Astrocyte (in vitro differentiated cells and primary cell): ENCODE measurements around the gene LSM4. TPM values are rescaled to one million over a fixed set of nuclear protein-coding genes. Genes with fewer than 3 reads are reported as not detected.

Experiments
- DNase-seq: peaks from one replicate; pipeline ENCODE4 v3.0.0-alpha.2; 2010; ENCODE audit warnings: low read depth
- FAIRE-seq: peaks from 2 replicates; lab custom pipeline; 2011; peaks lifted over from hg19 to GRCh38; lab: Jason Lieb, UNC
- H2AFZ ChIP-seq: 2 replicates; pipeline ENCODE4 v1.6.0; 2012; ENCODE audit warnings: low read depth, low read length, inconsistent platforms
- H3K27ac ChIP-seq: 2 replicates; pipeline ENCODE4 v1.5.1; 2011; ENCODE audit warnings: low read depth, low read length, inconsistent platforms
- H3K27me3 ChIP-seq: 2 replicates; pipeline ENCODE4 v1.6.0; 2011; ENCODE audit warnings: low read length, inconsistent platforms; ENCODE audit not compliant: insufficient read depth
- H3K36me3 ChIP-seq: 2 replicates; pipeline ENCODE4 v1.5.1; 2011; ENCODE audit warnings: low read length, inconsistent platforms; ENCODE audit not compliant: insufficient read depth
- H3K4me1 ChIP-seq: 2 replicates; pipeline ENCODE4 v1.5.1; 2011; ENCODE audit warnings: low read length, inconsistent platforms; ENCODE audit not compliant: insufficient read depth
- H3K4me2 ChIP-seq: 2 replicates; pipeline ENCODE4 v1.6.0; 2012; ENCODE audit warnings: low read length, inconsistent platforms
- H3K4me3 ChIP-seq: 2 replicates; pipeline ENCODE4 v1.5.1; 2011; ENCODE audit warnings: low read depth, mild to moderate bottlenecking, low read length, inconsistent platforms; ENCODE audit not compliant: insufficient read depth
- H3K79me2 ChIP-seq: 2 replicates; pipeline ENCODE4 v1.6.0; 2012; ENCODE audit warnings: mild to moderate bottlenecking, low read length, inconsistent platforms; ENCODE audit not compliant: insufficient read depth
- H3K9ac ChIP-seq: 2 replicates; pipeline ENCODE4 v1.6.0; 2012; ENCODE audit warnings: mild to moderate bottlenecking, low read length, inconsistent platforms
- H3K9me3 ChIP-seq: 2 replicates; pipeline ENCODE4 v1.5.1; 2012; ENCODE audit warnings: low read depth, mild to moderate bottlenecking, low read length, inconsistent platforms; ENCODE audit not compliant: insufficient read depth
- H4K20me1 ChIP-seq: 2 replicates; pipeline ENCODE4 v1.6.0; 2012; ENCODE audit warnings: low read length, inconsistent platforms; ENCODE audit not compliant: insufficient read depth
- H3K27ac Mint-ChIP-seq: one replicate; pipeline ENCODE4 v1.8.0; 2021; ENCODE audit warnings: mild to moderate bottlenecking, mixed read lengths; ENCODE audit not compliant: unreplicated experiment
- H3K27me3 Mint-ChIP-seq: one replicate; pipeline ENCODE4 v1.8.0; 2021; ENCODE audit warnings: low read depth, mixed read lengths; ENCODE audit not compliant: unreplicated experiment
- H3K36me3 Mint-ChIP-seq: one replicate; pipeline ENCODE4 v1.8.0; 2021; ENCODE audit warnings: low read depth, mixed read lengths; ENCODE audit not compliant: unreplicated experiment
- H3K4me1 Mint-ChIP-seq: one replicate; pipeline ENCODE4 v1.8.0; 2021; ENCODE audit warnings: low read depth, mixed read lengths; ENCODE audit not compliant: unreplicated experiment
- H3K4me3 Mint-ChIP-seq: one replicate; pipeline ENCODE4 v1.8.0; 2021; ENCODE audit warnings: mild to moderate bottlenecking, moderate library complexity, mixed read lengths; ENCODE audit not compliant: unreplicated experiment
- H3K9me3 Mint-ChIP-seq: one replicate; pipeline ENCODE4 v1.8.0; 2021; ENCODE audit warnings: mild to moderate bottlenecking, mixed read lengths; ENCODE audit not compliant: unreplicated experiment
- CTCF ChIP-seq: IDR thresholded peaks from 2 replicates; pipeline ENCODE4 v1.5.1; 2011; ENCODE audit warnings: low read depth, mild to moderate bottlenecking, inconsistent platforms, low read length, moderate library complexity; ENCODE audit not compliant: insufficient read depth
- EZH2 ChIP-seq: IDR thresholded peaks from 2 replicates; pipeline ENCODE4 v1.6.1; 2012; ENCODE audit warnings: mild to moderate bottlenecking, low read length, inconsistent platforms; ENCODE audit not compliant: insufficient read depth
- total RNA-seq: library from RNA; stranded (reverse); gene quantifications from 2 replicates; pipeline ENCODE4 v1.2.1, GENCODE V29; 2021

The LSM4 gene
- total RNA-seq, 1 donor from 2014 or later = 127 TPM

- Histone ChIP-seq H3K4me1 (peaks cover 6% of the 10 kb centered on the region), H2AFZ (no peak overlapping the region), H3K36me3 (no peaks in the 10 kb centered on the region), H3K4me3 (no peak overlapping the region), H4K20me1 (no peaks in the 10 kb centered on the region), H3K27me3 (no peaks in the 10 kb centered on the region), H3K9me3 (no peaks in the 10 kb centered on the region), H3K9ac (no peak overlapping the region), H3K4me2 (no peak overlapping the region), H3K27ac (no peak overlapping the region), H3K79me2 (no peaks in the 10 kb centered on the region)
- Mint-ChIP-seq H3K9me3 (no peaks in the 10 kb centered on the region), H3K27me3 (peaks cover 4% of the 10 kb centered on the region), H3K4me3 (no peak overlapping the region), H3K4me1 (no peaks in the 10 kb centered on the region), H3K36me3 (no peaks in the 10 kb centered on the region), H3K27ac (no peak overlapping the region)
- TF ChIP-seq EZH2 (no peak), CTCF (no peak)
- no peak for FAIRE-seq
- no peak for DNase-seq
Observed at GRCh38 chr19:18336121-18336520, 13.2 kb upstream of the LSM4 start.

GRCh38 chr19:18333680-18334079 lies 10.8 kb upstream of the LSM4 start:
- H3K4me2 ChIP-seq = no peak overlapping the region
- H3K9me3 Mint-ChIP-seq = no peaks in the 10 kb centered on the region
- no peak overlapping the region for H3K4me3 Mint-ChIP-seq
- no peak overlapping the region for H3K9ac ChIP-seq
- H3K27ac ChIP-seq = no peak overlapping the region
- no peak overlapping the region for H2AFZ ChIP-seq
- H3K4me1 ChIP-seq = peaks cover 5% of the 10 kb centered on the region
- no peaks in the 10 kb centered on the region for H3K36me3 ChIP-seq
- no peak for TF ChIP-seq CTCF
- TF ChIP-seq EZH2 = no peak
- H3K27ac Mint-ChIP-seq = no peak overlapping the region
- H3K4me3 ChIP-seq = no peak overlapping the region
- H3K27me3 Mint-ChIP-seq = peaks cover 3% of the 10 kb centered on the region
- FAIRE-seq (no peak), DNase-seq (no peak)
- H3K9me3 ChIP-seq = no peaks in the 10 kb centered on the region
- H4K20me1 ChIP-seq = no peaks in the 10 kb centered on the region
- H3K79me2 ChIP-seq = no peaks in the 10 kb centered on the region
- H3K27me3 ChIP-seq = no peaks in the 10 kb centered on the region
- no peaks in the 10 kb centered on the region for H3K36me3 Mint-ChIP-seq
- peaks cover 8% of the 10 kb centered on the region for H3K4me1 Mint-ChIP-seq

GRCh38 chr19:18332917-18333530 lies 10.1 kb upstream of the LSM4 start:
- H3K9me3 ChIP-seq = no peaks in the 10 kb centered on the region
- H2AFZ ChIP-seq = no peak overlapping the region
- peaks cover 5% of the 10 kb centered on the region for H3K4me1 ChIP-seq
- H3K79me2 ChIP-seq = no peaks in the 10 kb centered on the region
- Mint-ChIP-seq H3K4me3 (no peak overlapping the region), H3K27me3 (peaks cover 3% of the 10 kb centered on the region), H3K9me3 (no peaks in the 10 kb centered on the region), H3K27ac (no peak overlapping the region), H3K4me1 (peaks cover 8% of the 10 kb centered on the region), H3K36me3 (no peaks in the 10 kb centered on the region)
- no peaks in the 10 kb centered on the region for H3K27me3 ChIP-seq
- H3K27ac ChIP-seq = no peak overlapping the region
- no peak for TF ChIP-seq EZH2
- TF ChIP-seq CTCF = no peak
- H3K9ac ChIP-seq = no peak overlapping the region
- no peak for DNase-seq
- no peaks in the 10 kb centered on the region for H4K20me1 ChIP-seq
- FAIRE-seq = no peak
- no peaks in the 10 kb centered on the region for H3K36me3 ChIP-seq
- no peak overlapping the region for H3K4me3 ChIP-seq
- no peak overlapping the region for H3K4me2 ChIP-seq
